T-helper 2 cell treated with Interferon-gamma antibody and Interleukin-4, amounts not matched to agents 100 ng/mL and 5 ng/mL, for 36 hours (primary cell): ENCODE results near the gene SLC35E4. TPM values are rescaled to one million over a fixed set of nuclear protein-coding genes. Genes with fewer than 3 reads are reported as not detected.

Experiments used
- intact Hi-C: fragments of 100-400 bp; cut with micrococcal nuclease; formaldehyde crosslinking; loops from one replicate; pipeline ENCODE4 v1.15.1; 2023
- total RNA-seq: library from RNA; stranded (reverse); gene quantifications from 2 replicates; pipeline ENCODE4 v1.2.3, GENCODE V29; 2022

The SLC35E4 gene
- 2.4 and 2.6 TPM in 2 replicates for total RNA-seq

GRCh38 chr22:30635273-30636225 is at the start of gene SLC35E4:
SLC35E4 (plus strand) TSS chr22:30635781; CDS start chr22:30636451, 670 bp downstream.
- intact Hi-C loops = loop anchor here (1.0 to 10.0 kb wide), 5 partner anchors 14 to 659 kb away; partner anchors contain the start of genes OSBP2 and PIK3IP1

DNA sequence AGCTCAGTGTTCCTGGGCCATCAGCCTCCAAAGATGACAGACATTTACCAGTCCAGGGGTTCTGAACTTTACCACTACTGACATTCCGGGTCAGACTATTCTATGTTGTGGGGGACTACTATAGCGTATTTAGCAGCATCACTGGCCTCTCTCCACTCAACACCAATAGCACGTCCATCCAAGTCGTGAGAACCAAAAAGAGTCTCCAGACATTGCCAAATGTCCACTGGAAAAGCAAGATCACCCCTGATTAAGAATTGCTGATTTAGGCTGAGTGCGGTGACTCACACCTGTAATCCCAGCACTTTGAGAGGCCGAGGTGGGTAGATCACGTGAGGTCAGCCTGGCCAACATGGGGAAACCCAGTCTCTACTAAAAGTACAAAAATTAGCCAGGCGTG is 49.2 kb upstream of the SLC35E4 start:
- intact Hi-C loops = no loop called here

- intact Hi-C loops = loop anchor here (5.0 kb wide), 1 partner anchor 76 kb away; the partner anchor contains the start of gene DUSP18
Observed at GRCh38 chr22:30591191-30591587, 44.4 kb upstream of the SLC35E4 start.

DNA sequence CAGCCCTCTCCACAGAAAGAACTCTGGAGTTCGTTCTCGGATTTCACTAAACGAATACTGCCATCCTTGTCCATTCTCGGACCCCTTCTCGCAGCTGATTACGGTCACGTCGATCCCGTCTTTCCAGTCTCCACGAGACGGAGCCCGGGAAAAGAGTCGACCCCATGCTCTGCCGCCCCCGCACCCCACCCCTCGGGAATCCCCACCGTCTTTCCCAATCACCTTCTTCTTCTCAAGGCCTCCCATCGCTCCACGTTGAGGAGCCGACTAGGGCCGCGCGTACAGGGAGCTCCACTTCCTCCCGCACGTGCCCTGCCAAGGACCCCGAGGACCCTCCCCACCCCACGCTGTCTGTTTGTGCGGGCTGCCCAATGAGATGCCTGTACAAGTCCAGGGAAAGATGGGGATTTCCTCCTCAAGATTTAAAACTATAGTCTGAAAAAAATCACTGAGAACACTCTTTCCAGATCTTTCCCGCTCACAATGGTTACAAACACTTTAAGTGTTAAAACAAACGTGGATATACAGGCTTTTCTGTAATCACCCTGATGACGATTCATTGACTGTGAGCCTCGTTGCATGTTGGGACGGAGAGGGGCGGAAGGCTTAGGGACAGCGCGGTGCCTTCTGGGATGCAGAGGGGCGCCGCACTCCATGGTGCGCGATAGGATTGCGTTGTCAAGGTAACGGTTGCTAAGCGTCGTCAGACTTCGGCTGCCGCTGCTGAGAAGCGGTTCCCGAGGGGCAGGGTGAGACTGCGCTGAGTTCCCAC is 43.8 kb upstream of the SLC35E4 start, which contains the start of gene PES1:
PES1 (minus strand) TSS at position 323 of the 772 bp plus-strand sequence; CDS start at position 246, 77 bp downstream.
- intact Hi-C loops = loop anchor here (2.0 to 5.0 kb wide), 3 partner anchors 15 to 753 kb away; partner anchors contain the start of genes ASCC2, DUSP18 and TCN2

DNA sequence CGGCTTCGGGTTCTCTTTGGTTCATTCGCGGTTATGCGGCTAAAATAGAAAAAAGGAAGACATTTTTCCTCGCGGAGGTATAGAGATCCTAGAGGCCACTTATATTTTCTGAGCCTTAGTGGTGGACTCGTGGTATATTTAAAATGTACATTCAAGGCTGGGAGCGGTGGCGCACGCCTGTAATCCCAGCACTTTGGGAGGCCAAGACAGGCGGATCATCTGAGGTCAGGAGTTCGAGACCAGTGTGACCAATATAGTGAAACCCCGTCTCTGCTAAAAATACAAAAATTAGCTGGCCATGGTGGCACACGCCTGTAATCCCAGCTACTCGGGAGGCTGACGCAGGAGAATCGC is 43.2 kb upstream of the SLC35E4 start:
- intact Hi-C loops = loop anchor here (2.0 to 5.0 kb wide), 3 partner anchors 14 to 754 kb away; partner anchors contain the start of genes ASCC2, DUSP18 and TCN2

- intact Hi-C loops = no loop called here
Observed at GRCh38 chr22:30596199-30596598, 39.4 kb upstream of the SLC35E4 start.

DNA sequence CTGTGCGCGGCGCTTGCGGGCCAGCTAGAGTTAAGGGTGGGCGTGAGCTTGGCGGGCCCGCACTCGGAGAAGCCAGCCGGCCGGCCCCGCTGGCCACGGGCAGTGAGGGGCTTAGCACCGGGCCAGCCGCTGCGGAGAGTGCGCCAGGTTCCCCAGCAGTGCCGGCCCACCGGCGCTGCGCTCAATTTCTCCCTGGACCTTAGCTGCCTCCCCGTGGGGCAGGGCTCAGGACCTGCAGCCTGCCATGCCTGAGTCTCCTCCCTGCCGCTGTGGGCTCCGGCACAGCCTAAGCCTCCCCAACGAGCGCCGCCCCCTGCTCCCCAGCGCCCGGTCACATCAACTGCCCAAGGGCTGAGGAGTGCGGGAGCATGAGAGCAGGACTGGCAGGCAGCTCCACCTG is 38.7 kb upstream of the SLC35E4 start:
- intact Hi-C loops = no loop called here

DNA sequence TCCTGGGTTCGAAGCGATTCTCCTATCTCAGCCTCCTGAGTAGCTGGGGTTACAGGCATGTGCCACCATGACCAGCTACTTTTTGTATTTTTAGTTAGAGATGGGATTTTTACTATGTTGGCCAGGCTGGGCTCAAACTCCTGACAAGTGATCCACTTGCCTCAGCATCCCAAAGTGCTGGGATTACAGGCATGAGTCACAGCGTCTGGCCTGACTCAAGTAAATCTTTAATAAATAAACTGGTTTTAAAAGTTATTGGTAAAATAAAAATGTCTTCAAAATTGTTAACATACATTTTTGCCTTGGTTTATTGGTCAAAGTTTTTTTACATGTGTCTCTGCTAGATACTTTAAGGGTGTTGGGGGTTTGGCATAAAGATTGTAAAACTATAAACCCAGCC is 36.6 kb upstream of the SLC35E4 start:
- intact Hi-C loops = no loop called here

- intact Hi-C loops = no loop called here
Observed at GRCh38 chr22:30600921-30601320, 34.7 kb upstream of the SLC35E4 start.

GRCh38 chr22:30601464-30601863 is 34.1 kb upstream of the SLC35E4 start:
- intact Hi-C loops = no loop called here

DNA sequence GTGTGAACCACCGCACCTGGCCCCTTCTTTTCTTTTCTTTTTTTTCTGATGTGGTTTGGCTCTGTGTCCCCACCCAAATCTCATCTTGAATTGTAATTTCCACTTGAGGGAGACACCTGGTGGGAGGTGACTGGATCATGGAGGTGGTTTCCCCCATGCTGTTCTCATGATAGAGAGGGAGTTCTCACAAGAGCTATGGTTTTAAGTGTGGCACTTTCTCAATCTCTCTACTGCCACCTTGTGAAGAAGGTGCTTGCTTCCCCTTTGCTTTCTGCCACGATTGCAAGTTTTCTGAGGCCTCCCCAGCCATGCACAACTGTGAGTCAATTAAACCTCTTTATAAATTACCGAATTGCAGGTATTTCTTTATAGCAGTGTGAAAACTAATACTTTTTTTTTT is 33.5 kb upstream of the SLC35E4 start:
- intact Hi-C loops = no loop called here

DNA sequence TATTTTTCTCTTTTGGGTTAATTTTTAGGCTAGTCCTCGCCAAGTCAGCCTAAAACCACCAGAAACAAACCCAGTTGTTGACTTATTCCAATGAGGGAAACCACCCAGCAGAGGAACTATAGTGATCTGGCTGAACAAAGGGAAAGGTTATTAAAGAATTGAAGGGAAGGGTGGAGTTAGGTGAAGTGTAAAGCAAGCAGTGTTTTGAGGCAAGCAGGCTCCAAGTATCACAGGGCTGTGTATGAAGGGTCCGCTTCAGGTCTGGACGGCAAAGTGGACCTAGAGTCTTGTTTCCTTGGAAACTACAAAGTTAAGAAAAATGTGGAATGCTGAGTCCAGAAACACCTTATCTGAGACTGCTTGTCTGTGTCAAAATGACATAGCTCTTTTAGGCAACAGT is 31.8 kb upstream of the SLC35E4 start:
- intact Hi-C loops = no loop called here

GRCh38 chr22:30604723-30605122 is 30.9 kb upstream of the SLC35E4 start:
- intact Hi-C loops = no loop called here

DNA sequence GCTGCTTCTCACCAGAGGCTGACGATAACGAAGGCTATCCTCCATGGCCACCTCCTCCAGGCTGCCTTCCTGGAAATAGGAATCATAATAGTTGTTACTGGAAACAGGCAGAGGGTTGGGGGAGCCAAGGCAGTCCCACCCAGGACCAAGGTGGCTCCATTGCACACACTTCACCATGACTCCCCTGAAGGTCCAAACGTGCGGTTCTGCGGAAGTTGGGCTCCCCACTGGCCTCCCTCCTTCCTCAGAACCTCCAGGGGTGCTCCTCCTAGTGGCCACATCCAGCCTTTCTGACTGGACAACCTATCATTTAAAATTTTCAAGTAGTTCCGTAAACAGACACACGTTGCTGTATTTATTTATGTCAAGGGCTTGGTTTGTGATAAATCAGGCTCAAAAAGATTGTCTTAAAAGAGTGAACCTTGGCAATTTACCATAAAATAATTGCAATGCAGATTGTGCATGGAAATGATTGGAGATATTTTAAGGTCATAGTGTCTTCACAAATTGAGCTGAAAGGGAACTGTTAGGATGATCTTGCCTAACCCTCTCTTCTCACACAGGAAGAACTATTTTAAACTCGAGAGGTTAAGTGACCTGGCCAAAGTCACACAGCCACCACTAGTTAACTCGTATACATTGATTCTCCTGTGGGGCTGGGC is 30.0 kb upstream of the SLC35E4 start:
- intact Hi-C loops = loop anchor here (2.0 kb wide), 1 partner anchor 13 kb away; no protein-coding TSS in a partner anchor

DNA sequence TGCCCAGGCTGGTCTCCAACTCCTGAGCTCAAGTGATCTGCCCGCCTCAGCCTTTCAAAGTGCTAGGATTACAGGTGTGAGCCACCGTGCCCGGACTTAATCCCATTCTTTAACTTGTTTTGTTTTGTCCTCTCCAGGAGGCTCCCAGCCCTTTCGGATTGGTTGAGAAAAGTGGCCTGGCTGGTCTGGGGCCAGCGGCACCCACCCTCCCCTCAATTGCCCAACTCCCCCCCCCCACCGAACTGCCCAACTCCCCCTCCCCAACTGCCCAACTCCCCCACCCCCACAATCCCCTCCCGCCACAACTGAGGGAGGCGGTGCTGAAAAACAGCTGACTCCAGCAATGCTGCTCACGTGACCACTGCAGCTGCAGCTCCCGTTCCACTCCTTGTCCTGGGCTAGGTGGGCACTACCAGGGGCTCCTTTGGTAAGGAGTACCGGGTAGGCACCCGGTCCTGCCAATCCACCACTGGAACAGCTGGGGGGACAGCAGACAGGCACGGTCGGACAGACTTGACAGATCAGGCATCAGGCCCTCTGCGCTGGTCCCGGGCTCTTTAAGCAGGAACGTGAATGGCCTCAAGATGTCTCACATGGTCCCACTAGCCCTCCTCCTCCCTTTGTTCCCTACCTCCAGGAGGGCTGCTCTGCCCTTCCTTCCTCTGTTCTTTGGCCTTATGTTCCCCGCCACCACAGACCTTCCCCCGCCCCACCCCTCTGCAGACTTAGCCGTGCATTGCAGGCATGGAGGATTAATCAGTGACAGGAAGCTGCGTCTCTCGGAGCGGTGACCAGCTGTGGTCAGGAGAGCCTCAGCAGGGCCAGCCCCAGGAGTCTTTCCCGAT is 28.9 kb upstream of the SLC35E4 start, which contains the start of gene TCN2:
TCN2 (plus strand) TSS at position 720 of the 845 bp plus-strand sequence. CDS start 158 bp downstream, outside the sequence.
- intact Hi-C loops = loop anchor here (2.0 kb wide), 1 partner anchor 14 kb away; no protein-coding TSS in a partner anchor

DNA sequence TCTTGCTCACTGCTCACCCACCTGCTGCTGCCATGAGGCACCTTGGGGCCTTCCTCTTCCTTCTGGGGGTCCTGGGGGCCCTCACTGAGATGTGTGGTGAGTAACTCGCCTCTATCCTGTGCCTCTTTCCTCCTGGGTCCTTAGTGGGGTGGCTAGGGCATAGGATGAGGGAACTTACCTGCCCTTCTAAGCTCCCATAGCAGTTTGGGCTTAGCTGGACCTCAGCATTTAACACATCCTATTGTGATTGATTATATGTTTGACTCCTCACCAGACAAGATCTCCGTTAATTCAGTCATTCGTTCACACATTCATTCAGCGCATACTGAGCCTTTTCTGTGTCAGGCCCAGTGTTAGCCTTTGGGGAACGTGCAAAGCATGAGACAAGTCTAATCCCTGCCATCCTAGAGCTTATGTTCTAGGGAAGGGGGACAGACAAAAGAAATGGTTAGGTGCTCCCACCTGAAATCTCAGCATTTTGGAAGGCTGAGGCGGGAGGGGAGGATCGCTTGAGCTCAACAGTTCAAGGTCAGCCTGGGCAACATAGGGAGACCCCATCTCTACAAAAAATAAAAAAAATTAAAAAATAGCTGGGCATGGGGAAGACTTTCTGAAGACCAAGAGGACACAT is 28.2 kb upstream of the SLC35E4 start:
- intact Hi-C loops = loop anchor here (2.0 kb wide), 1 partner anchor 15 kb away; no protein-coding TSS in a partner anchor

DNA sequence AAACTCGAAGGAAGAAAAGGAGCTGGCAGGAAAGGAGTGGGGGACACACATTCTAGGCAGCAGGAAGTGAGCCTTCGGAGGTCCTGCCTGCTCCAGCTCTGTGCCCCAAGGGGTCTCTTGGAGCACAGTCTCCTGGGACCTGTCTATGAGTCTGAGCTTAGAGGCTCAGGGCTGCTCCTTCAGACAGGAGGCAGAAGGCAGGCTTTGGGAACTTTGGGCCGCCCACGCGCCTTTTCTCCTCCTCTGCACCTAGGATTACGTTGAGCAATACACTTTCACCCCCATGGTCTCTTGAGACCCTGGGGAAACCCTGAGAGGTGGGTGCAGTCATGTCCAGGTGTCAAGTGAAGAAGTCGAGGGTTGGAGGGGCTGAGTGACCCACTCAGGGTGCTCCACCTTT is 27.6 kb upstream of the SLC35E4 start:
- intact Hi-C loops = loop anchor here (2.0 kb wide), 1 partner anchor 15 kb away; no protein-coding TSS in a partner anchor

DNA sequence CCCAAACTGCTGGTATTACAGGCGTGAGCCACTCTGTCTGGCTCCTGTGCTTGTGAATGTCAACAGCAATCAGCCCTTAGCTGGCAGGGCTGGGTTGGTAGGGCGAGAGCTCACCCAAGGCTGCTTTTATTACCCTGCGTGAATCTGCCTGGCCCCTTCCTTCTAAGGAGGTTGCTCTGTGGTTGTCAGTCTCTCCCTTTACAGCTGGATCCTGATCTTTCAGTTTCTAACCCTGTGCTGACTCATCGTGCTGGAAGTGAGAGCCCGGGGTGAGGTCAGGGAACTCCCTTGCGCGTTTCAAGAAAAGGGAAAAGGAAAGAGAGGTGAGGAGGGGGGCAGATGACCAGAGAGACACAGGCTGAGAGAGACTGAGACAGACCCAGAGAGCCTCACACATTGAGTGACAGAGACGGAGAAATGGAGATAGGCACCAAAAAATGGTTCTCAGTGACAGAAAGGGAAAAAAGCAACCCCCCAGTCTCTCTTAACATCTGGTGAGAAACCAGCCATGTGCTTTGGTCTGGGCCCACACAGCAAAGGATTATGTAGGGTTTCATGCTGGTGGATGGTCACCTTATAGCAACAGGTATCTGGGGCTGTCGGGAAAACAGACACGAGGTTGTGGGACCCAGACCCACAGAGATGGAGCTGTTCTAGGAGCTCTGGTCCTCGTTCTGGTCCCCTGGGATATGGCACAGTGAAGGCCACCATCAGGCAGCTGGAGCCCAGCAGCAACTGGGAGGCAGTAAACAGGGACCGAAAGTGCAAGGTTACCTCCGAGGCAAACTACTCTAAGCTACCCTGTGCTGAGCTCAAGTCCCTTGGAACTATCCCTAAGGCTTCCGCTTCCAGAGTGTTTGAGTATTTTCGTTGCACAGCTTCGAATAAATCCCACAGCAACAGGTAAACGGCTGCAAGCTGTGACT is 26.1 kb upstream of the SLC35E4 start:
- intact Hi-C loops = no loop called here
